Tibial artery (tissue), 4 donors: ENCODE results near the gene AHI1.

Source experiments
- DNase-seq, 2 donors: peaks; one replicate each; pipeline ENCODE4 v3.0.0-alpha.2; 2019
- H3K27ac ChIP-seq, 2 donors: fragments of 200-600 bp; sonication (generic) in 1 of 2; 1 replicate in 1 of 2; 2 replicates in 1 of 2; pipeline ENCODE4 v1.5.1; 2018 to 2019; ENCODE audit warnings: mild to moderate bottlenecking in 1 of 2
- H3K27me3 ChIP-seq, 2 donors: fragments of 200-600 bp; sonication (generic) in 1 of 2; one replicate each; pipeline versions ENCODE4 v1.5.1 to v1.6.0; 2016 to 2019
- H3K36me3 ChIP-seq, 3 donors: fragments of 200-600 bp; sonication (generic) in 2 of 3; one replicate each; pipeline ENCODE4 v1.5.1; 2016 to 2019; ENCODE audit warnings: mild to moderate bottlenecking in 2 of 3
- H3K4me1 ChIP-seq, 4 donors: fragments of 200-600 bp; sonication (generic) in 2 of 4; 1 replicate in 3 of 4; 2 replicates in 1 of 4; pipeline ENCODE4 v1.5.1; 2016 to 2019
- H3K4me3 ChIP-seq, 2 donors: fragments of 200-600 bp; sonication (generic) in 1 of 2; 1 replicate in 1 of 2; 2 replicates in 1 of 2; pipeline ENCODE4 v1.5.1; 2018 to 2019; ENCODE audit warnings: mild to moderate bottlenecking in 2 of 2
- H3K9me3 ChIP-seq, 3 donors: fragments of 200-600 bp; sonication (generic) in 1 of 3; one replicate each; pipeline ENCODE4 v1.5.1; 2016 to 2019
- intact Hi-C: fragments of 100-400 bp; cut with DNase I; formaldehyde crosslinking; loops from one replicate; pipeline ENCODE4 v1.15.0; 2023; ENCODE audit warnings: low total_unique reads
- TF ChIP-seq, protein P1 (sequence below), 2 experiments: fragments of 200-600 bp in 1 of 2; fragments of 450-650 bp in 1 of 2; IDR thresholded peaks; one replicate each; pipeline ENCODE4 v1.5.1; 2017 to 2019; ENCODE audit warnings: antibody characterized with exemption in 2 of 2, mild to moderate bottlenecking in 1 of 2, moderate library complexity in 1 of 2

AHI1 gene

GRCh38 chr6:135322427-135323201 lies 174.9 kb downstream of the AHI1 start:
- TF ChIP-seq, protein P1, sequence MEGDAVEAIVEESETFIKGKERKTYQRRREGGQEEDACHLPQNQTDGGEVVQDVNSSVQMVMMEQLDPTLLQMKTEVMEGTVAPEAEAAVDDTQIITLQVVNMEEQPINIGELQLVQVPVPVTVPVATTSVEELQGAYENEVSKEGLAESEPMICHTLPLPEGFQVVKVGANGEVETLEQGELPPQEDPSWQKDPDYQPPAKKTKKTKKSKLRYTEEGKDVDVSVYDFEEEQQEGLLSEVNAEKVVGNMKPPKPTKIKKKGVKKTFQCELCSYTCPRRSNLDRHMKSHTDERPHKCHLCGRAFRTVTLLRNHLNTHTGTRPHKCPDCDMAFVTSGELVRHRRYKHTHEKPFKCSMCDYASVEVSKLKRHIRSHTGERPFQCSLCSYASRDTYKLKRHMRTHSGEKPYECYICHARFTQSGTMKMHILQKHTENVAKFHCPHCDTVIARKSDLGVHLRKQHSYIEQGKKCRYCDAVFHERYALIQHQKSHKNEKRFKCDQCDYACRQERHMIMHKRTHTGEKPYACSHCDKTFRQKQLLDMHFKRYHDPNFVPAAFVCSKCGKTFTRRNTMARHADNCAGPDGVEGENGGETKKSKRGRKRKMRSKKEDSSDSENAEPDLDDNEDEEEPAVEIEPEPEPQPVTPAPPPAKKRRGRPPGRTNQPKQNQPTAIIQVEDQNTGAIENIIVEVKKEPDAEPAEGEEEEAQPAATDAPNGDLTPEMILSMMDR (IDR thresholded peaks at IDR 0.05): no peak

DNA sequence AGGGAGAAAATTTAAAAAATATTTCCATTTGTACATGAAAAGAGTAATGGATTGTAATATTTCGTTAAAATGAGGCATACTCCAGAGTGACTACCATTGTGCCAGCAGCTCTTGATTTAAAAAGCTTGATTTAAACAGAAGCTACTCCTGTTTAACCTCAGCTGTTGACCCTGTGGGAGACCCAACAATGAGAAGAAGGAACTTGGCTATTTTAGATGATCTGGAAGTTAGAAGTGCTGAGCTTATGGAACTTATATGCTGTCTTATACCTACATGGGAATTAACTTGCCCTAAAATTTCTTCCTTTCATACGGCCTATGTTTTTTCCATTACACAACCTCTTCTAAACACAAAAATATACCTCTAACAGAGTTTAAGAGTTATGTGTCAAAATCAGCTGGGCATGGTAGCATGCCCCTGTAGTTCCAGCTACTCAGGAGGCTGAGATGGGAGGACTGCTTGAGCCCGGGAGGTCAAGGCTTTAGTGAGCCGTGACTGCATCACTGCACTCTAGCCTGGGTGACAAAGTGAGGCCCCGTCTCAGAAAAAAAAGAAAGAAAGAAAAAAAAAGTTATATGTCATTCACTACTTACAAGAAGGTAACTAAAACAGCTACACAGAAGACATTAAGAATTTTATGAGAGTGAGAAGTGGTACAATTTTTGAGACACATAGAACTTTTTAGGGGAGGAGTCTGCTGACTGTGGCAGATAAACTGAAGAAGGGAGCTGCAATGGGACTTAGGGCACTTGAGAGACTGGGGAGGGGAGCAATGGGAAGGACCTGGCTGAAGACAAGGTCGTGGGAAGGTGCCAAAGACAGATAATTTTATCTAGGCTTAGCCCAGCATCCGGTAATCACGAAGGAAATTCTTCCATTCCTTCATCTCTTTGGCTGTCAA lies 176.6 kb downstream of the AHI1 start:
- Histone ChIP-seq H3K4me1 (no peaks in the 10 kb centered on the region), H3K4me3 (no peak overlapping the region), H3K27ac (no peak overlapping the region), H3K36me3 (peaks cover 7 to 16% (median 11%) of the 10 kb centered on the region in 3 donors), H3K27me3 (no peaks in the 10 kb centered on the region), H3K9me3 (no peaks in the 10 kb centered on the region)
- no peak for DNase-seq
- intact Hi-C loops: no loop called here
- TF ChIP-seq, protein P1 (IDR thresholded peaks at IDR 0.05): no peak

More at GRCh38 chr6:135322427-135323201, 174.9 kb downstream of the AHI1 start:
- H3K9me3 ChIP-seq: no peaks in the 10 kb centered on the region
- peaks cover 3 to 10% (median 8%) of the 10 kb centered on the region in 3 donors for H3K36me3 ChIP-seq
- H3K4me3 ChIP-seq: no peak overlapping the region
- no peak overlapping the region for H3K27ac ChIP-seq
- intact Hi-C loops: no loop called here
- no peaks in the 10 kb centered on the region for H3K4me1 ChIP-seq
- no peaks in the 10 kb centered on the region for H3K27me3 ChIP-seq
- no peak for DNase-seq

GRCh38 chr6:135319819-135320218 lies 177.7 kb downstream of the AHI1 start:
- no peak overlapping the region for H3K4me3 ChIP-seq
- H3K27me3 ChIP-seq: no peaks in the 10 kb centered on the region
- TF ChIP-seq, protein P1 (IDR thresholded peaks at IDR 0.05): no peak
- DNase-seq: no peak
- H3K9me3 ChIP-seq: no peaks in the 10 kb centered on the region
- H3K36me3 ChIP-seq: peaks cover 7 to 26% (median 16%) of the 10 kb centered on the region in 3 donors
- intact Hi-C loops: no loop called here
- H3K4me1 ChIP-seq: no peaks in the 10 kb centered on the region
- no peak overlapping the region for H3K27ac ChIP-seq

DNA sequence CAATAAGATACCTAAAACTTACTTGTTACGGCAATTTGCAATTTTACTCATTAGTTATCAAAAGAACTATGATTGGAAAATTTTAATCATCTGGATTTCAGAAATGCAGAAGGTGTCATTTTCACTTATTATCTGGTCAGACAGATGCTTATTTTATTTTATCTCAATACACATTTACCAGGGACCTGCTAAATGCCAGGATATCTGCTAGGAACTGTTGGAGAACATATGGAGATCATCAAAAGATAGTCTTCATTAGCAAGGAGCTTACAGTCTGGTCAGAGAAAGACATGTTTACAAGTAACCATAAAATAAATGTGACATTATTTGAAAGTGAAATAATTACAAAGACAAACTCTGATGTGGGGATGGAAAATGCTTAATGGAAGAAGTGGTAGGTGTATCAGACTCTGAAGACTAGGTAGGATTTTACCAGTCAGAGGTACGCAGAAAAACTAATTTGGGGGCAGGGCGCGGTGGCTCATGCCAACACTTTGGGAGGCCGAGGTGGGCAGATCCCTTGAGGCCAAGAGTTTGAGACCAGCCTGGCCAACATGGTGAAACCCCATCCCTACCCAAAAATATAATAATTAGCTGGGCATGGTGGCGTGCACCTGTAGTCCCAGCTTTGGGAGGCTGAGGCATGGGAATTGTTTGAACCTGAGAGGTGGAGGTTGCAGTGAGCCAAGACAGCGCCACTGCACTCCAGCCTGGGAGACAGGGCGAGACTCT lies 178.6 kb downstream of the AHI1 start:
- H3K36me3 ChIP-seq: peaks cover 7 to 26% (median 16%) of the 10 kb centered on the region in 3 donors
- intact Hi-C loops: no loop called here
- H3K27me3 ChIP-seq: no peaks in the 10 kb centered on the region
- TF ChIP-seq, protein P1 (IDR thresholded peaks at IDR 0.05): no peak
- H3K4me3 ChIP-seq: no peak overlapping the region
- no peak overlapping the region for H3K27ac ChIP-seq
- no peaks in the 10 kb centered on the region for H3K9me3 ChIP-seq
- no peaks in the 10 kb centered on the region for H3K4me1 ChIP-seq
- DNase-seq: no peak

- intact Hi-C loops: no loop called here
- H3K9me3 ChIP-seq: no peaks in the 10 kb centered on the region
- DNase-seq: no peak
- TF ChIP-seq, protein P1 (IDR thresholded peaks at IDR 0.05): no peak
- no peaks in the 10 kb centered on the region for H3K4me1 ChIP-seq
- H3K27ac ChIP-seq: no peak overlapping the region
- H3K36me3 ChIP-seq: peaks cover 7 to 26% (median 23%) of the 10 kb centered on the region in 3 donors
- H3K27me3 ChIP-seq: no peaks in the 10 kb centered on the region
- no peak overlapping the region for H3K4me3 ChIP-seq
These were observed 183.0 kb downstream of the AHI1 start for GRCh38 chr6:135314543-135314942.
